Spinal cord (tissue), 10 donors: ENCODE data around the gene GHDC. TPM values are rescaled to one million over a fixed set of nuclear protein-coding genes. Genes with fewer than 3 reads are reported as not detected.

Source experiments
- DNase-seq, 6 donors: peaks; one replicate each; pipeline versions ENCODE4 v3.0.0 to v3.0.0-alpha.2; 2013 to 2015; ENCODE audit warnings: low spot score in 6 of 6, low read depth in 4 of 6
- H3K27ac ChIP-seq: one replicate; pipeline ENCODE4 v1.5.1; 2013; ENCODE audit warnings: low read depth, low read length, control low read depth
- H3K27me3 ChIP-seq: one replicate; pipeline ENCODE4 v1.6.1; 2013; ENCODE audit warnings: low read length; ENCODE audit not compliant: control insufficient read depth, insufficient read depth
- H3K36me3 ChIP-seq: one replicate; pipeline ENCODE4 v1.6.1; 2013; ENCODE audit warnings: low read length; ENCODE audit not compliant: control insufficient read depth, insufficient read depth
- H3K4me1 ChIP-seq: one replicate; pipeline ENCODE4 v1.6.1; 2013; ENCODE audit warnings: low read length; ENCODE audit not compliant: control insufficient read depth, insufficient read depth
- H3K4me3 ChIP-seq: one replicate; pipeline ENCODE4 v1.5.1; 2013; ENCODE audit warnings: low read depth, low read length, control low read depth
- H3K9me3 ChIP-seq: one replicate; pipeline ENCODE4 v1.6.1; 2013; ENCODE audit warnings: low read length; ENCODE audit not compliant: control insufficient read depth, insufficient read depth
- WGBS: methylation state at CpG from one replicate; pipeline ENCODE4 v1.1.5; 2013; ENCODE audit warnings: missing lambda C conversion rate; ENCODE audit not compliant: insufficient coverage; 5-methylcytosine and 5-hydroxymethylcytosine counted together
- polyA plus RNA-seq, 2 donors: library from polyadenylated mRNA; unstranded; fragments of 120-200 nt; gene quantifications; one replicate each; pipeline ENCODE4 v1.2.1, GENCODE V29; 2013; ENCODE audit not compliant: insufficient read length in 2 of 2
- total RNA-seq, 2 donors: library from RNA; depleted of rRNA in 1 of 2; stranded (reverse); fragments of 120-200 nt in 1 of 2; fragments of >200 nt in 1 of 2; gene quantifications; one replicate each; pipeline versions ENCODE4 v1.2.3 to v1.2.4, GENCODE V29; 2013 to 2014
- donor health status: healthy.

Gene GHDC
- total and polyA plus RNA-seq, 4 donors, result 7.1 to 16.0 (median 13.2) TPM

DNA sequence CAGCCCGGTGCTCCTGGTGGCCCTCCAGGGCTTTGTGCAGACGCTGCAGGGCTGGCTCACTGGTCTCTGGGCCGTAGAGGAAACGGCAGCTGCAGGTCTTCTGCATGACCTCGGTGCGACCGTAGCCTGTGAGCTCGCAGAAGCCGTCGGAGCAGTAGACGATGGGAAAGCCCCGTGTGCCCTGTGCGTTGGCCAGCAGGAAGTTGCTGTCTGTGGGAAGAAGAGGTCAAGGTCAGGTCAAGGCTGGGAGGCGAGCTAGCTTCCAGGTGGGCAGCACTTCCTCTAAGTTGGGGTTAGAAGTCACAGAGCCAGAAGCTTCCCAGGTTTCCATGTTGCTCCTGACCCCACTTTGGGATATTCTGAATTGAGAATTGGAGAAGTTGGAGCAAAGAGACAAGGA lies 15.5 kb downstream of the GHDC start:
- no peak overlapping the region for H3K4me3 ChIP-seq

DNA sequence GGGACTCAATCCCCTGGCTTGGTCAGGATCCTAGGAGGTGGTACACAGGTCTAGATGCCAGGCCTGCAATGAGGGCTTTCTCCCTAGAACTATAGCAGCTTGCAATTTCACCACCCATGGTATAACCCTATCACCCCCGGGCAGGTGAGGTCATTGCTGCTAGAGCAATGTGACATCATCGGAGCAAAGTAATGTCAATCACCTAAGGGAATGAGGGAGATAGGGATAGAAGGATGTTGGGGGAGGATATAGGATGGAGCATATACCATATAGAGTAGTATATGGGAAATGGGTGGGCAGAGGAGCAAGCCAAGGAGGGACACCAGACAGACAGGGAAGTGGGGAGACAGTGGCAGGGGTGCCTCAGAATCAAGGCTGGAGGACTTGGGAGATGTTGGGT lies 16.6 kb downstream of the GHDC start:
- Histone ChIP-seq H3K27me3 (peaks cover 16% of the 10 kb centered on the region), H3K27ac (no peak overlapping the region), H3K9me3 (no peaks in the 10 kb centered on the region), H3K4me3 (no peak overlapping the region), H3K4me1 (peaks cover 19% of the 10 kb centered on the region), H3K36me3 (peaks cover 13% of the 10 kb centered on the region)
- WGBS, result 100% methylated on average over 1 of the region's 2 CpGs
- DNase-seq, result no peak

More for the DNA sequence above, 15.5 kb downstream of the GHDC start:
- H3K36me3 ChIP-seq, result peaks cover 13% of the 10 kb centered on the region
- H3K27ac ChIP-seq, result no peak overlapping the region
- DNase-seq, result no peak
- H3K27me3 ChIP-seq, result peaks cover 16% of the 10 kb centered on the region
- H3K9me3 ChIP-seq, result no peaks in the 10 kb centered on the region
- WGBS, result 52% methylated on average over 14 of the region's 14 CpGs
- H3K4me1 ChIP-seq, result peaks cover 28% of the 10 kb centered on the region

DNA sequence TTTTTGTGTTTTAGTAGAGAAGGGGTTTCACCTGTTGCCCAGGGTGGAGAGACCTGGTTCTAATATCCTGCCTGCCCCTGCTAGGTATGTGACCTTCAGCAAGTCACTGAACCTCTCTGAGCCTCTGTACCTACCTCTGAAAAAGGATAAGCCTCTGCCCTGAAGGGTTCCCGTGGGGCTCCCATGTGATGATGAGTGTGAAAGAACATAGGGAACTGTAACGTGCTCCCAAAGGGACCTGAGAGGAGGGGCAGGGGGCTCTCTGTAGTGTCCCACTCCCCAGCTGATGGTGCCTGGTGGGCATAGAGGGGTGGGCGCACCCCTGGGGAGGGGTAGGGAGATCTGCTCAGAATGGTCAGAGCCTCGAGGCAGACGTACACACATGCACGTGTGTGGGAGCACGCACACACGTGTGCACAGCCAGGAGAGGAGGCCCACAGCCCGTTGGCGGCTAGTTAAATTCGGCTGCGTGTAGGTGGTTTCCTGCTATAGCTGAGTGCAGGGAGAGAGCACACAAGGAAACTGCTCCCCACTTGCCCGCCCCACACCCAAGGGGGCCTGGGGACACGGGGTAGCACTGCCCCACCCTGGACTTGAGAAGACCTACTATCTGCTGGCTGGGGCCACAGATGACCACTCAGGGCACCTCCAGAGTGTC lies 20.0 kb downstream of the GHDC start:
- DNase-seq, result no peak
- Histone ChIP-seq H3K36me3 (peaks cover 37% of the 10 kb centered on the region), H3K27ac (no peak overlapping the region), H3K4me3 (no peak overlapping the region), H3K9me3 (no peaks in the 10 kb centered on the region), H3K27me3 (no peaks in the 10 kb centered on the region), H3K4me1 (no peaks in the 10 kb centered on the region)
- 82% methylated on average over 14 of the region's 14 CpGs for WGBS

- no peaks in the 10 kb centered on the region for H3K4me1 ChIP-seq
- H3K27ac ChIP-seq, result no peak overlapping the region
- peaks cover 33% of the 10 kb centered on the region for H3K36me3 ChIP-seq
- no peaks in the 10 kb centered on the region for H3K9me3 ChIP-seq
- no peak for DNase-seq
- H3K4me3 ChIP-seq, result no peak overlapping the region
- 62% methylated on average over 9 of the region's 11 CpGs for WGBS
- no peaks in the 10 kb centered on the region for H3K27me3 ChIP-seq
These were observed 22.5 kb downstream of the GHDC start for GRCh38 chr17:42171831-42172230.

GRCh38 chr17:42169351-42169750 lies 24.9 kb downstream of the GHDC start:
- Histone ChIP-seq H3K9me3 (no peaks in the 10 kb centered on the region), H3K36me3 (peaks cover 29% of the 10 kb centered on the region), H3K4me1 (no peaks in the 10 kb centered on the region), H3K27me3 (no peaks in the 10 kb centered on the region), H3K4me3 (no peak overlapping the region), H3K27ac (no peak overlapping the region)
- DNase-seq, result no peak
- WGBS, result 93% methylated on average over 27 of the region's 29 CpGs

GRCh38 chr17:42167807-42168206 lies 26.5 kb downstream of the GHDC start:
- 94% methylated on average over 8 of the region's 8 CpGs for WGBS
- DNase-seq, result no peak
- Histone ChIP-seq H3K9me3 (no peaks in the 10 kb centered on the region), H3K4me3 (no peak overlapping the region), H3K27me3 (no peaks in the 10 kb centered on the region), H3K36me3 (peaks cover 26% of the 10 kb centered on the region), H3K27ac (no peak overlapping the region), H3K4me1 (peaks cover 11% of the 10 kb centered on the region)

- WGBS, result 93% methylated on average over 19 of the region's 19 CpGs
- Histone ChIP-seq H3K4me3 (no peak overlapping the region), H3K9me3 (no peaks in the 10 kb centered on the region), H3K27ac (no peak overlapping the region), H3K36me3 (peaks cover 19% of the 10 kb centered on the region), H3K27me3 (no peaks in the 10 kb centered on the region), H3K4me1 (peaks cover 11% of the 10 kb centered on the region)
- no peak for DNase-seq
These were observed 28.0 kb downstream of the GHDC start for GRCh38 chr17:42166196-42166763.

- H3K4me1 ChIP-seq, result peaks cover 11% of the 10 kb centered on the region
- no peak overlapping the region for H3K27ac ChIP-seq
- DNase-seq, result no peak
- H3K9me3 ChIP-seq, result no peaks in the 10 kb centered on the region
- H3K36me3 ChIP-seq, result peaks cover 14% of the 10 kb centered on the region
- no peaks in the 10 kb centered on the region for H3K27me3 ChIP-seq
- H3K4me3 ChIP-seq, result no peak overlapping the region
- WGBS, result 74% methylated on average over 5 of the region's 6 CpGs
These were observed 28.5 kb downstream of the GHDC start for GRCh38 chr17:42165751-42166150.

DNA sequence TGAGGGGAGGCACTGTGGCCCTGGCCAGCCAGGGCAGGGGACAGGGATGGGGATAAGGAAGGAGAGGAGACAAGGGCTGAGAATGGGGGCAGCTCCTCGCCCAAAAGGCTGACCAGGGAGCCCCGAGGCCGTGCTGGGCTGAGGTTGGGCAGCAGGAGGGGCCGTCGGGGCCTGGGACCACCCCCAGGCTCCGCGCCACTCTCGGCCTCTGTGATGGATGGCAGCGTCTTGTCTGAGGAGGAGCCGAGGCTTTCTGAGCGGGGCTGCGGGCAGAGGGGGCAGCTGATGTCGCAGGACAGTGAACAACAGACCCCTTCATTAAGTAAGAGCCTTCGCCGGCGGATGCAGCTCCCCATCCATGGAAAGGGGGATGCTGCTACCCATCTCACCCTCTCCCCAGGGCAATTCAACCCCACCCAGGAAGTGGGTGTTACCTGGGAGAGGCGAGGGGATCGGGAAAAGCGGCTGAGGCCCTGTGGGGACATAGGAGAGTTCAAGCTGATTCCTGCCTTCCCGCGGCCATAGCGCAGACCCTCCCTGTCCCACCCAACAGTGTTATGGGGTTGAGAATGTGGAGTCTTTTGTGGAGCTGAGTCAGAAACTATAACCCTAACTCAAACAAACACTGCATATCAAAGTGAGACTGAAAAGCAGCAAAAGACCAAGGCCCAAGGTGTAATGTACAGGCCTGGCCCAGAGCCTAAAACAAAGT lies 30.4 kb downstream of the GHDC start:
- 27% methylated on average over 8 of the region's 22 CpGs for WGBS
- Histone ChIP-seq H3K4me3 (no peak overlapping the region), H3K27ac (no peak overlapping the region), H3K9me3 (no peaks in the 10 kb centered on the region), H3K4me1 (peaks cover 11% of the 10 kb centered on the region), H3K27me3 (no peaks in the 10 kb centered on the region), H3K36me3 (peaks cover 3% of the 10 kb centered on the region)
- no peak for DNase-seq

GRCh38 chr17:42163113-42163512 lies 31.2 kb downstream of the GHDC start:
- H3K27ac ChIP-seq, result no peak overlapping the region
- WGBS, result 56% methylated on average over 8 of the region's 8 CpGs
- peaks cover 11% of the 10 kb centered on the region for H3K4me1 ChIP-seq
- H3K27me3 ChIP-seq, result no peaks in the 10 kb centered on the region
- peaks cover 3% of the 10 kb centered on the region for H3K36me3 ChIP-seq
- no peak overlapping the region for H3K4me3 ChIP-seq
- H3K9me3 ChIP-seq, result no peaks in the 10 kb centered on the region
- no peak for DNase-seq
